Measurements from ENCODE around the gene UBALD1.

DNA sequence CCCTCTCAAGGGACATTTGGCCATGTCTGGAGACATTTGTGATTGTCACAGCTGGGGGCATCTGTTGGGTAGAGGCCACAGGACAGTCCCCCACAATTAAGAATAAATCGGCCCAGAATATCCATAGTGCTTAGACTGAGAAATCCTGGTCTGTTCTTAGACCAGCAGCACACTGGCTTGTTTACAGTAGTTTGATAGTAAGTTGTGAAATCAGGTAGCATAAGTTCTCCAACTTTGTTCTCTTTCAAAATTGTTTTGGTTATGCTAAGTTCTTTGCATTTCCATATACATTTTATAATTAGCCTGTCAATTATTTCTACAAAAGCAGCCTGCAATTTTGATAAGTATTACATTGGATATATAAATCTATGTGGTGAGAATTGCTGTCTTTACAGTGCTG is 16.8 kb upstream of the UBALD1 start:
- no peak for TF ChIP-seq EZH2 (IDR thresholded peaks at IDR 0.05; ENCODE audit: borderline replicate concordance, low read depth, low read length)
- TF ChIP-seq ESRRA (IDR thresholded peaks at IDR 0.05; ENCODE audit: borderline replicate concordance, low read depth) = no peak
- no peak for TF ChIP-seq CREB1 (IDR thresholded peaks at IDR 0.05)
- no peak for TF ChIP-seq CREB1 (CRISPR knock-in tag; IDR thresholded peaks at IDR 0.05)
- no peak for TF ChIP-seq POLR2A (conservative IDR thresholded peaks at IDR 0.05)
- TF ChIP-seq HDAC2 (IDR thresholded peaks at IDR 0.05) = no peak
- TF ChIP-seq KLF16 (IDR thresholded peaks at IDR 0.05) = no peak
- no peak for TF ChIP-seq FOXA3 (CRISPR knock-in tag; conservative IDR thresholded peaks at IDR 0.05 in 1 of 2, IDR thresholded peaks at IDR 0.05 in 1 of 2)
- TF ChIP-seq ATF6 (CRISPR knock-in tag; IDR thresholded peaks at IDR 0.05) = no peak
